OCI-LY7 (cell line): ENCODE measurements around the gene FGFR4.

ENCODE experiments used
- EZH2phosphoT487 ChIP-seq: fragments of 200-600 bp; sonication (generic); IDR thresholded peaks from 2 replicates; pipeline ENCODE4 v1.6.1; 2018; ENCODE audit warnings: low read depth, borderline replicate concordance, mild to moderate bottlenecking, mixed run types, antibody characterized with exemption, low read length, moderate library complexity, mixed read lengths
- TF ChIP-seq, protein P1 (sequence below): fragments of 200-600 bp; sonication (generic); conservative IDR thresholded peaks from 2 replicates; pipeline ENCODE4 v1.5.1; 2014; ENCODE audit warnings: mild to moderate bottlenecking, antibody characterized with exemption, low read length, moderate library complexity, mixed read lengths

- TF ChIP-seq, protein P1, sequence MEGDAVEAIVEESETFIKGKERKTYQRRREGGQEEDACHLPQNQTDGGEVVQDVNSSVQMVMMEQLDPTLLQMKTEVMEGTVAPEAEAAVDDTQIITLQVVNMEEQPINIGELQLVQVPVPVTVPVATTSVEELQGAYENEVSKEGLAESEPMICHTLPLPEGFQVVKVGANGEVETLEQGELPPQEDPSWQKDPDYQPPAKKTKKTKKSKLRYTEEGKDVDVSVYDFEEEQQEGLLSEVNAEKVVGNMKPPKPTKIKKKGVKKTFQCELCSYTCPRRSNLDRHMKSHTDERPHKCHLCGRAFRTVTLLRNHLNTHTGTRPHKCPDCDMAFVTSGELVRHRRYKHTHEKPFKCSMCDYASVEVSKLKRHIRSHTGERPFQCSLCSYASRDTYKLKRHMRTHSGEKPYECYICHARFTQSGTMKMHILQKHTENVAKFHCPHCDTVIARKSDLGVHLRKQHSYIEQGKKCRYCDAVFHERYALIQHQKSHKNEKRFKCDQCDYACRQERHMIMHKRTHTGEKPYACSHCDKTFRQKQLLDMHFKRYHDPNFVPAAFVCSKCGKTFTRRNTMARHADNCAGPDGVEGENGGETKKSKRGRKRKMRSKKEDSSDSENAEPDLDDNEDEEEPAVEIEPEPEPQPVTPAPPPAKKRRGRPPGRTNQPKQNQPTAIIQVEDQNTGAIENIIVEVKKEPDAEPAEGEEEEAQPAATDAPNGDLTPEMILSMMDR = no peak
- no peak for TF ChIP-seq EZH2phosphoT487
These were observed 9.7 kb downstream of the FGFR4 start for GRCh38 chr5:177096162-177097015.
